Thyroid gland (tissue), 4 donors: ENCODE data around the gene NXPE3. TPM values are rescaled to one million over a fixed set of nuclear protein-coding genes. Genes with fewer than 3 reads are reported as not detected.

Source experiments
- DNase-seq, 2 donors: peaks; one replicate each; pipeline ENCODE4 v3.0.0-alpha.2; 2019
- H3K27ac ChIP-seq, 3 donors: fragments of 200-600 bp; sonication (generic); 1 replicate in 2 of 3; 2 replicates in 1 of 3; pipeline ENCODE4 v1.5.1; 2016 to 2019; ENCODE audit warnings: mild to moderate bottlenecking in 1 of 3, moderate library complexity in 1 of 3
- H3K27me3 ChIP-seq: fragments of 200-600 bp; sonication (generic); one replicate; pipeline ENCODE4 v1.5.1; 2019
- H3K36me3 ChIP-seq, 2 donors: fragments of 200-600 bp; sonication (generic); one replicate each; pipeline ENCODE4 v1.5.1; 2016 to 2019
- H3K4me1 ChIP-seq, 2 donors: fragments of 200-600 bp; sonication (generic); one replicate each; pipeline ENCODE4 v1.5.1; 2017 to 2019
- H3K4me3 ChIP-seq, 3 donors: fragments of 200-600 bp; sonication (generic); replicated peaks in 1 of 3; 1 replicate in 2 of 3; 2 replicates in 1 of 3; pipeline ENCODE4 v1.5.1; 2016; ENCODE audit warnings: mild to moderate bottlenecking in 1 of 3
- H3K9me3 ChIP-seq: fragments of 200-600 bp; sonication (generic); one replicate; pipeline ENCODE4 v1.5.1; 2017
- POLR2A ChIP-seq, 2 donors: fragments of 450-650 bp; IDR thresholded peaks; one replicate each; pipeline ENCODE4 v1.6.1; 2017; ENCODE audit warnings: antibody characterized with exemption in 2 of 2, mild to moderate bottlenecking in 2 of 2, moderate library complexity in 1 of 2
- WGBS, 2 donors: methylation state at CpG; one replicate each; pipeline ENCODE4 v1.1.5; 2017; 5-methylcytosine and 5-hydroxymethylcytosine counted together
- intact Hi-C: fragments of 100-400 bp; cut with DNase I; formaldehyde crosslinking; loops from one replicate; pipeline ENCODE4 v1.15.1; 2023
- total RNA-seq, 4 donors: library from RNA; depleted of rRNA; stranded (reverse); fragments of >200 nt; gene quantifications; one replicate each; pipeline ENCODE4 v1.2.3, GENCODE V29; 2016
- TF ChIP-seq, protein P1 (sequence below), 6 experiments: fragments of 200-600 bp in 3 of 6; fragments of 450-650 bp in 3 of 6; sonication (generic) in 3 of 6; IDR thresholded peaks; one replicate each; pipeline ENCODE4 v1.5.1; 2016 to 2019; ENCODE audit warnings: antibody characterized with exemption in 6 of 6, mild to moderate bottlenecking in 2 of 6, inconsistent platforms in 1 of 6, moderate library complexity in 1 of 6

Gene NXPE3
- total RNA-seq, 4 donors from 2014 or later: 10.5 to 18.9 (median 13.2) TPM

- no peak overlapping the region for H3K27ac ChIP-seq
- peaks cover 1 to 9% of the 10 kb centered on the region in 2 donors for H3K4me1 ChIP-seq
- intact Hi-C loops: no loop called here
Measured at GRCh38 chr3:101857301-101857741, 78.3 kb downstream of the NXPE3 start.

GRCh38 chr3:101858464-101859030, 79.5 kb downstream of the NXPE3 start:
- Histone ChIP-seq H3K4me3 (no peak overlapping the region), H3K36me3 (peaks cover 75 to 77% of the 10 kb centered on the region in 2 donors), H3K4me1 (peaks cover 0 to 3% of the 10 kb centered on the region in 2 donors), H3K27me3 (no peaks in the 10 kb centered on the region), H3K9me3 (no peaks in the 10 kb centered on the region), H3K27ac (no peak overlapping the region)
- intact Hi-C loops: no loop called here
- WGBS, 2 donors: 94 to 96% methylated on average over 4 of the region's 4 CpGs
- TF ChIP-seq, protein P1, sequence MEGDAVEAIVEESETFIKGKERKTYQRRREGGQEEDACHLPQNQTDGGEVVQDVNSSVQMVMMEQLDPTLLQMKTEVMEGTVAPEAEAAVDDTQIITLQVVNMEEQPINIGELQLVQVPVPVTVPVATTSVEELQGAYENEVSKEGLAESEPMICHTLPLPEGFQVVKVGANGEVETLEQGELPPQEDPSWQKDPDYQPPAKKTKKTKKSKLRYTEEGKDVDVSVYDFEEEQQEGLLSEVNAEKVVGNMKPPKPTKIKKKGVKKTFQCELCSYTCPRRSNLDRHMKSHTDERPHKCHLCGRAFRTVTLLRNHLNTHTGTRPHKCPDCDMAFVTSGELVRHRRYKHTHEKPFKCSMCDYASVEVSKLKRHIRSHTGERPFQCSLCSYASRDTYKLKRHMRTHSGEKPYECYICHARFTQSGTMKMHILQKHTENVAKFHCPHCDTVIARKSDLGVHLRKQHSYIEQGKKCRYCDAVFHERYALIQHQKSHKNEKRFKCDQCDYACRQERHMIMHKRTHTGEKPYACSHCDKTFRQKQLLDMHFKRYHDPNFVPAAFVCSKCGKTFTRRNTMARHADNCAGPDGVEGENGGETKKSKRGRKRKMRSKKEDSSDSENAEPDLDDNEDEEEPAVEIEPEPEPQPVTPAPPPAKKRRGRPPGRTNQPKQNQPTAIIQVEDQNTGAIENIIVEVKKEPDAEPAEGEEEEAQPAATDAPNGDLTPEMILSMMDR (IDR thresholded peaks at IDR 0.05): no peak
- no peak for TF ChIP-seq POLR2A (IDR thresholded peaks at IDR 0.05)
- DNase-seq: no peak

More at GRCh38 chr3:101857301-101857741, 78.3 kb downstream of the NXPE3 start:
- Histone ChIP-seq H3K27me3 (no peaks in the 10 kb centered on the region), H3K36me3 (peaks cover 87 to 90% of the 10 kb centered on the region in 2 donors), H3K9me3 (no peaks in the 10 kb centered on the region), H3K4me3 (no peak overlapping the region)
- DNase-seq: no peak
- TF ChIP-seq POLR2A (IDR thresholded peaks at IDR 0.05): no peak
- TF ChIP-seq, protein P1 (IDR thresholded peaks at IDR 0.05): no peak
- WGBS, 2 donors: 93 to 97% methylated on average over 8 of the region's 8 CpGs

DNA sequence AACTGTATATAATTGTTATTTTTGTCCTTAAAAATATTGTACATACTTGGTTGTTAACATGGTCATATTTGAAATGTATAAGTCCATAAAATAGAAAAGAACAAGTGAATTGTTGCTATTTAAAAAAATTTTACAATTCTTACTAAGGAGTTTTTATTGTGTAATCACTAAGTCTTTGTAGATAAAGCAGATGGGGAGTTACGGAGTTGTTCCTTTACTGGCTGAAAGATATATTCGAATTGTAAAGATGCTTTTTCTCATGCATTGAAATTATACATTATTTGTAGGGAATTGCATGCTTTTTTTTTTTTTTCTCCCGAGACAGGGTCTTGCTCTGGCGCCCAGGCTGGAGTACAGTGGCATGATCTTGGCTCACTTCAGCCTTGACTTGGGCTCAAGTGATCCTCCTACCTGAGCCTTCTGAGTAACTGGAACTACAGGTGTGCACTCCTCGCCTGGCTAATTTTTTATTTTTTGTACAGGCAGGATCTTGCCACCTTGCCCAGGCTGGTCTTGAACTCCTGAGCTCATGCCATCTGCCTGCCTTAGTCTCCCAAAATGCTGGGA, 81.0 kb downstream of the NXPE3 start:
- DNase-seq: no peak
- Histone ChIP-seq H3K36me3 (peaks cover 61 to 63% of the 10 kb centered on the region in 2 donors), H3K27me3 (no peaks in the 10 kb centered on the region), H3K4me3 (no peak overlapping the region), H3K4me1 (peaks cover 0 to 3% of the 10 kb centered on the region in 2 donors), H3K9me3 (no peaks in the 10 kb centered on the region), H3K27ac (no peak overlapping the region)
- WGBS, 2 donors: 94 to 98% methylated on average over 5 of the region's 5 CpGs
- intact Hi-C loops: no loop called here
- no peak for TF ChIP-seq POLR2A (IDR thresholded peaks at IDR 0.05)
- TF ChIP-seq, protein P1 (IDR thresholded peaks at IDR 0.05): no peak

DNA sequence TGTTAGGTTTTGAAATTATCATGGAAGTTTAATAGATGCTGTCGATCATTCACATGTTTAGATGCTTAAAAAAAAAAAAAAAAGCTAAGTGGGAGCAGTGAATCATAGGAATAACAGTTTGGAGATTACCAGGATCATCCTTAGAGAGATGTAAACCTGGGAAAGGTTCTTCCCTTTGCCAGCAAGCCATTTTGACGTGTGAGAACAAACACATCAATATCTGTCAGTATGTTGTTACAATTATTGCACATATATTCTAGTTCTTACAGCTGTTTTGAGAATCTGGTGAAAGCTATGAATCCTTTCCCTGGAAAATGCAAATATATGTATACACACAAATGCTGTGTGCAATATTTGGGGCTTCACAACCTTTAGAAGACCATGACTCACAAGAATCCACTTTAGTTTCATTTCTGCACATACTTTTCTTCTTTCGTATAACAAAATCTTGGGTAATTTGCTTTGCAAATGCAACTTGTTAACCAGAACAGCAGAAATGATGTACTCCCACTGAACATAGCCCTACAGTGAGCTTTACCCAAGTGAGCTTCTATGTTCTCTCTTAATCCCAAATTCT, 82.3 kb downstream of the NXPE3 start:
- no peak overlapping the region for H3K4me3 ChIP-seq
- no peak overlapping the region for H3K27ac ChIP-seq
- WGBS, 2 donors: 87 to 94% methylated on average over 3 of the region's 3 CpGs
- H3K36me3 ChIP-seq: peaks cover 48 to 50% of the 10 kb centered on the region in 2 donors
- DNase-seq: no peak
- TF ChIP-seq, protein P1 (IDR thresholded peaks at IDR 0.05): no peak
- TF ChIP-seq POLR2A (IDR thresholded peaks at IDR 0.05): no peak
- intact Hi-C loops: no loop called here
- no peaks in the 10 kb centered on the region for H3K27me3 ChIP-seq
- peaks cover 5 to 10% of the 10 kb centered on the region in 2 donors for H3K4me1 ChIP-seq
- H3K9me3 ChIP-seq: no peaks in the 10 kb centered on the region
